ENCODE data around the gene RTL10.

RTL10 gene

DNA sequence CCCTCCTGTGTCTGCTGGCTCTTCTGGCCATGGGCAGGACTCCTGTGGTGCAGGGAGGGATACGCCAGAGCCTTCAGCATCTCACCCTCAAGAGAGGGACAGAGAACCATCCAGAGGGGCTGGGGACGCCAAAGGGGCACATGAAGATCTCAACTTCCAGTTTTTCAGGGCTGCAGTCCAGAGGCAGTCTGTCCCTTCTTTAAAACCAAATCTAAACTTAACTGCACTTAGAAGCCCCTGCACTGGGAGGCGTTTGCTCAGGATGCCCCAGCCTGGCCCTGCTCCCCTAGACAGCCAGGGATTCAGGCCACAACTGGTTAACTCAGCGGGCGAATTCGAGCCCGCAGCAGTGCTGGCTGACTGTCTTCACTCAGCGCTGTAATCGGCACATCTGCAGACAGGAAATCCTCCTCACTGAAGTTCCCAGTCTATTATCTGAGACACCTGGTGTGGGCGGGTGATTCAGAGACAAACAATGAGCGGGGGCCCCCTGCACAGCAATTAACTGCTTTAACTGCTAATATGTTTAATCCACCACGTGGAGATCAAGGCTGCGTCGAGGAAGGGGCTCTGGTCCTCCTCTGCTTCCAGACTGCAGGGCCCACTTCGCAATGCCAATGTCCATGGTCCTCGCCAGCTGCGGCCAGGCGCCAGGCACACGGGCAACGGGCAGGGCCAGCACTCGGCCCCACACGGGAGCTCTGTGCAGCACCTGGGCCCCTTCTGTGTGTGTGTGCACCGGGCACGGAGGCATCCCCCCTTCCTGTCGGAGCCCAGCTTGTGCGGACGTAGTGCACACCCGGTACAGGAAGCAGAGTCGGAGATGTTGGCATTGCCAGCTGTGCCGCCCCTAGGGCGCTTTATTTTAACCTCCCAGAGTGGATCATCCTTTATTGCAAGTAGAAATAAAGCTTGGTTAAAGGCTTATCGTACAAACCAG is 36.9 kb upstream of the RTL10 start:
- H3K4me3 ChIP-seq (ENCODE audit: low read depth, low read length), result no peak overlapping the region
- TF ChIP-seq, protein P1, sequence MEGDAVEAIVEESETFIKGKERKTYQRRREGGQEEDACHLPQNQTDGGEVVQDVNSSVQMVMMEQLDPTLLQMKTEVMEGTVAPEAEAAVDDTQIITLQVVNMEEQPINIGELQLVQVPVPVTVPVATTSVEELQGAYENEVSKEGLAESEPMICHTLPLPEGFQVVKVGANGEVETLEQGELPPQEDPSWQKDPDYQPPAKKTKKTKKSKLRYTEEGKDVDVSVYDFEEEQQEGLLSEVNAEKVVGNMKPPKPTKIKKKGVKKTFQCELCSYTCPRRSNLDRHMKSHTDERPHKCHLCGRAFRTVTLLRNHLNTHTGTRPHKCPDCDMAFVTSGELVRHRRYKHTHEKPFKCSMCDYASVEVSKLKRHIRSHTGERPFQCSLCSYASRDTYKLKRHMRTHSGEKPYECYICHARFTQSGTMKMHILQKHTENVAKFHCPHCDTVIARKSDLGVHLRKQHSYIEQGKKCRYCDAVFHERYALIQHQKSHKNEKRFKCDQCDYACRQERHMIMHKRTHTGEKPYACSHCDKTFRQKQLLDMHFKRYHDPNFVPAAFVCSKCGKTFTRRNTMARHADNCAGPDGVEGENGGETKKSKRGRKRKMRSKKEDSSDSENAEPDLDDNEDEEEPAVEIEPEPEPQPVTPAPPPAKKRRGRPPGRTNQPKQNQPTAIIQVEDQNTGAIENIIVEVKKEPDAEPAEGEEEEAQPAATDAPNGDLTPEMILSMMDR (IDR thresholded peaks at IDR 0.05; ENCODE audit: low read depth, low read length), result no peak
- TF ChIP-seq, protein P2, sequence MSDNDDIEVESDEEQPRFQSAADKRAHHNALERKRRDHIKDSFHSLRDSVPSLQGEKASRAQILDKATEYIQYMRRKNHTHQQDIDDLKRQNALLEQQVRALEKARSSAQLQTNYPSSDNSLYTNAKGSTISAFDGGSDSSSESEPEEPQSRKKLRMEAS (IDR thresholded peaks at IDR 0.05; ENCODE audit: low read depth, low read length), result peak; percentile 85
- no peak for TF ChIP-seq POLR2A (IDR thresholded peaks at IDR 0.05; ENCODE audit: extremely low read depth, insufficient read length)
- peak; percentile 58; the same call in 1 of the 2 replicates for TF ChIP-seq MYC (IDR thresholded peaks at IDR 0.05; ENCODE audit: low read depth, low read length)
- DNase-seq (ENCODE audit: low read depth), result peak; percentile 91

DNA sequence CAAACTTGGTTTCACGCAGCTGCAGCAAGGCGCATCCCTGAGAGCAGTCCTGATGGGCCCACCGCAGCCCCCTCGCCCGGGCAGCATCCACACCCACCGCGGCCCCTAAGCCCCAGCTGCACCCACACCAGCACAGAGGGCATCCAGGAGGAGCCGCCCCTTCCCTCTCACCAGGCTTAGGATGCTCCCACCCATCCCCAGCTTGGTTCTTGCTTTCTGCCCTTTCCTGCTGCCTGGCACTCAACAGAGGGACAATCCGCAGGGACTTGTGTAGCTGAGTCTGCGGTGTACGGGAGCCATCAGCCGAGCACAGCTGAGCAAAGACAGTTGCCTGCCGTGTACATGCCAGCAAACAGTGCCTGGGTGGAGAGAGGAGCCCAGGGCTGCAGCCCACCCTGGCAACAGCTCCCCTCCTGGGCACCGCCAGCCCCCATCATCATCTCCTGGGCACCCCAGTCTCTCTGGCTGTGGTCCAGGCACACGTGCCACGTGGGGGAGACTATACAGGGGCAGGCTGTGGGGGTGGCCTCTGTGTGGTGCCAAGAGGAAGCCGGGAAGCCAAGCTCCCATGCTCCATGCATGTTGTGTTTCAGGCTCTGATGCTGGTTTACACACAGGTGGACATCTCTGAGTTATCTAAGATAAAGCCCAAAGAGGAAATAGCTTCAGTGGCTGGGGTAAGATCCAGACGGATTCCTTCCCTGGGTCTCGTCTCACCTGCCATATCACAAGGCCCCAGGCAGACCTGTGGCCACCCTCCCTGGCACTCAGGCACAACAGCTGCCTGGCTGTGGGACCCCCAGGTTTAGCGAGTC is 36.0 kb upstream of the RTL10 start:
- TF ChIP-seq, protein P1 (IDR thresholded peaks at IDR 0.05; ENCODE audit: low read depth, low read length), result no peak
- TF ChIP-seq, protein P2 (IDR thresholded peaks at IDR 0.05; ENCODE audit: low read depth, low read length), result no peak
- TF ChIP-seq MYC (IDR thresholded peaks at IDR 0.05; ENCODE audit: low read depth, low read length) (no peak), POLR2A (IDR thresholded peaks at IDR 0.05; ENCODE audit: extremely low read depth, insufficient read length) (no peak)
- H3K4me3 ChIP-seq (ENCODE audit: low read depth, low read length), result no peak overlapping the region
- DNase-seq (ENCODE audit: low read depth), result no peak

DNA sequence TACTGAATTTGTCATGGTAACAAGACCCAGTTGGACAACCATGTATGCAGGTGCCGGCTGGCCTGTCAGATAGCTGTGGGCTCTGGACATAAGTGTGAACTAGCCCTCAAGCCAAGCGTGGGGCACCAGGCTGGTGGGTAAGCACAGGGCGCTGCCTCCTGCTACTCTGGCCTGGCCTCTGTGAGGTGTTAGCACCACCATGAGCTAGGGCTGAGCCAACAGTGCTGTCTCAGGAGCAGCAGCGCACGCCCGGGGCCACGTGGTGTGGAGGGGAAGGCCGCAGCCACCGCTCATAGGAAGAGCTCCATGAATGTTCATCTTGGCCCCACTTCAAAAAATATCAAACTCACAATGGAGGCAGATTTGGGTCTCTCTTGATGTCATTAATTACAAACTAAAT is 35.3 kb upstream of the RTL10 start:
- H3K4me3 ChIP-seq (ENCODE audit: low read depth, low read length), result no peak overlapping the region
- no peak for DNase-seq (ENCODE audit: low read depth)
- TF ChIP-seq POLR2A (IDR thresholded peaks at IDR 0.05; ENCODE audit: extremely low read depth, insufficient read length), result no peak
- TF ChIP-seq MYC (IDR thresholded peaks at IDR 0.05; ENCODE audit: low read depth, low read length), result no peak
- TF ChIP-seq, protein P2 (IDR thresholded peaks at IDR 0.05; ENCODE audit: low read depth, low read length), result no peak
- TF ChIP-seq, protein P1 (IDR thresholded peaks at IDR 0.05; ENCODE audit: low read depth, low read length), result no peak

DNA sequence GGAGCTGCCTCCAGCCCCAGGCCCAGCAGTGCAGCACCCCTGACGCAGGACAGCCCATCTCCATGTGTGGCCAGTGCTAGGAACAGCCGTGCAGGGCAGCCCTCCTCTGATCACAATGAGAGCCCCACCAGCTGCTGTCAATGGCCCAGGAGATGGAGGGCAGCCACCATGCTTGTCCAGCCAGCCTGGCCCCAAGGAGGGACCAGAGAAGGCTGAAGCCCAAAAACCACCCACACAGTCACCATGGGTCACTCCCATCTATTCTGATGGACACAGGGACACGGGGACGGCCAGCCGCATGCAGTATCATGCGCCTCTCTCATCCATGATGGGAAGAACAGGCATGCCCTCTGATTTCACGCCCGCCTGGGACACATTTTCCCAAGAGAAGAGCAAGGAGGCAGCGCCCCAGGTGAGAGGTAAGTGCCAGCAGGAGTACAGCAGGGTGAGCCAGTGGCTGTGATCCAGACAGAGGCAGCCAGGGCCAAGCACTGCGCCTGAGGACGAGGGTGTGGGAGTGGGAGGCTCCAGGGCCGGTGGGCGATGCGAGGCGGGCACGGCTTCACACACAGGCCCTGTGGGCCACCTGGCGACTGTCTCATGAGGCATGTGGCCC is 33.6 kb upstream of the RTL10 start:
- H3K4me3 ChIP-seq (ENCODE audit: low read depth, low read length), result no peak overlapping the region
- DNase-seq (ENCODE audit: low read depth), result no peak
- TF ChIP-seq MYC (IDR thresholded peaks at IDR 0.05; ENCODE audit: low read depth, low read length) (no peak), POLR2A (IDR thresholded peaks at IDR 0.05; ENCODE audit: extremely low read depth, insufficient read length) (no peak)
- TF ChIP-seq, protein P1 (IDR thresholded peaks at IDR 0.05; ENCODE audit: low read depth, low read length), result no peak
- TF ChIP-seq, protein P2 (IDR thresholded peaks at IDR 0.05; ENCODE audit: low read depth, low read length), result no peak

DNA sequence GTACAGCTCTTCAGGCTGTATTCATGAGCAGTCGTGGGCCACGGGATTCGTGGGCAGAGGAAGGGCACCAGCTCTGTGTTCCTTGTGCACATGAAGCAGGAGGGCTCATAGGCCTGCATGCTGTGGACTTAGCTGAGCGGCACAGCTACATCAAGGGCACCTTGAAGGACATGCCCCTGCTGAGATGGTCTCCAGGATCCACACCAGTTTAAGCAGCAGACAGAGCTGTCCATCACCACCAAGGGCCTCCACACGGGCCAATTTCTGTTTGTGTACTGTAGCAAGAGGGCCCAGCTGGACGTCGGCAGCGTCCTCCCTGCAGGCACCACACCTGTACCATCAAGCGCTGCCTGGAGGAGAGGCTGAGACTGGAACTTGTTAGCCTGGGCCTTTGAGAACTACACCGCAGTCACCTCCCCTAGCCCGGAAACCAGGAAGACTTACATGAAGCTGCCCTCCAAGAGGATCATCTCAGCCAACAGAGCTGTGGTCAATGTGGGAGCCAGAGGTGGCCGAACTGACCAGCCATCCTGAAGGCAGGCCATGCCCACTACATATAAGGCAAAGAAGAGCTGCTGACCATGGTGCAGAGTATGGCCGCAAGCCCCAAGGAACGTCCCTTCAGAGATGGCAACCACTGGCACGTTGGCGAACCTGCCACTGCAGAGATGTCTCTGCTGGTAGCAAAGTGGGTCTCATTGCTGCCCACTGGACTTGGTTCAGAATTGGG is 32.7 kb upstream of the RTL10 start:
- H3K4me3 ChIP-seq (ENCODE audit: low read depth, low read length), result no peak overlapping the region
- TF ChIP-seq POLR2A (IDR thresholded peaks at IDR 0.05; ENCODE audit: extremely low read depth, insufficient read length) (no peak), MYC (IDR thresholded peaks at IDR 0.05; ENCODE audit: low read depth, low read length) (no peak)
- TF ChIP-seq, protein P1 (IDR thresholded peaks at IDR 0.05; ENCODE audit: low read depth, low read length), result no peak
- TF ChIP-seq, protein P2 (IDR thresholded peaks at IDR 0.05; ENCODE audit: low read depth, low read length), result no peak
- no peak for DNase-seq (ENCODE audit: low read depth)

Measured in NB4 (cell line).